Ishikawa (cell line): ENCODE results near the gene RIPOR3.

Experiments
- CEBPB ChIP-seq: IDR thresholded peaks from 2 replicates; pipeline ENCODE4 v1.6.1; 2012
- CREB1 ChIP-seq: IDR thresholded peaks from 2 replicates; pipeline ENCODE4 v1.6.1; 2012; ENCODE audit warnings: low read depth
- EGR1 ChIP-seq: IDR thresholded peaks from 2 replicates; pipeline ENCODE4 v1.6.1; 2012
- EP300 ChIP-seq: IDR thresholded peaks from 2 replicates; pipeline ENCODE4 v1.6.1; 2012; ENCODE audit warnings: borderline replicate concordance
- FOXM1 ChIP-seq: IDR thresholded peaks from 2 replicates; pipeline ENCODE4 v1.6.1; 2012; ENCODE audit warnings: low read depth, borderline replicate concordance
- MAX ChIP-seq: IDR thresholded peaks from 2 replicates; pipeline ENCODE4 v1.6.1; 2012
- NFIC ChIP-seq: IDR thresholded peaks from 2 replicates; pipeline ENCODE4 v1.6.1; 2012
- RAD21 ChIP-seq: IDR thresholded peaks from 2 replicates; pipeline ENCODE4 v1.6.1; 2012; ENCODE audit warnings: low read depth
- REST ChIP-seq: IDR thresholded peaks from 2 replicates; pipeline ENCODE4 v1.6.1; 2012; ENCODE audit warnings: low read depth, mild to moderate bottlenecking
- TAF1 ChIP-seq: IDR thresholded peaks from 2 replicates; pipeline ENCODE4 v1.6.1; 2012; ENCODE audit warnings: low read depth, mild to moderate bottlenecking
- TCF12 ChIP-seq: IDR thresholded peaks from 2 replicates; pipeline ENCODE4 v1.6.1; 2012; ENCODE audit warnings: low read depth
- TEAD4 ChIP-seq: IDR thresholded peaks from 2 replicates; pipeline ENCODE4 v1.6.1; 2012
- USF1 ChIP-seq: IDR thresholded peaks from 2 replicates; pipeline ENCODE4 v1.6.1; 2012
- YY1 ChIP-seq: IDR thresholded peaks from 2 replicates; pipeline ENCODE4 v1.6.1; 2012; ENCODE audit warnings: low read depth
- ZBTB7A ChIP-seq: IDR thresholded peaks from 2 replicates; pipeline ENCODE4 v1.6.1; 2012; ENCODE audit warnings: low read depth

Gene RIPOR3

GRCh38 chr20:50682065-50682464, 9.3 kb downstream of the RIPOR3 start:
- TF ChIP-seq ZBTB7A (no peak), TAF1 (no peak), NFIC (no peak), USF1 (no peak)

- no peak for TF ChIP-seq YY1
Measured at GRCh38 chr20:50681359-50682064, 9.8 kb downstream of the RIPOR3 start.

GRCh38 chr20:50680105-50680960, 11.0 kb downstream of the RIPOR3 start:
- TF ChIP-seq USF1 = no peak
- peak; percentile 99 for TF ChIP-seq CEBPB
- TF ChIP-seq FOXM1 = no peak
- peak; percentile 0; the same call in 1 of the 2 replicates for TF ChIP-seq TEAD4
- TF ChIP-seq ZBTB7A = no peak
- no peak for TF ChIP-seq EGR1
- TF ChIP-seq EP300 = 0 out of 2 replicates have a peak, but pooled peaks have one; percentile 18
- no peak for TF ChIP-seq MAX
- no peak for TF ChIP-seq RAD21
- no peak for TF ChIP-seq CREB1
- TF ChIP-seq TCF12 = no peak; the same call in 1 of the 2 replicates

GRCh38 chr20:50679753-50680104, 11.6 kb downstream of the RIPOR3 start:
- no peak for TF ChIP-seq USF1
- no peak for TF ChIP-seq CREB1

GRCh38 chr20:50678169-50678898, 13.0 kb downstream of the RIPOR3 start:
- TF ChIP-seq RAD21 (peak; percentile 5; the same call in 1 of the 2 replicates), CEBPB (no peak), YY1 (peak; percentile 36; the same call in 1 of the 2 replicates), MAX (peak; percentile 58), TCF12 (peak; percentile 97), ZBTB7A (peak; percentile 90), NFIC (peak; percentile 95), EP300 (peak; percentile 87), REST (no peak), TAF1 (0 out of 2 replicates have a peak, but pooled peaks have one; percentile 18), CREB1 (no peak), FOXM1 (peak; percentile 80), EGR1 (peak; percentile 50; the same call in 1 of the 2 replicates), TEAD4 (peak; percentile 87), USF1 (no peak)

- no peak for TF ChIP-seq ZBTB7A
- TF ChIP-seq MAX = no peak
- no peak for TF ChIP-seq TEAD4
Measured at GRCh38 chr20:50676858-50677257, 14.5 kb downstream of the RIPOR3 start.
